Hematopoietic multipotent progenitor cell treated with erythropoietin and hydrocortisone succinate and interleukin-3 and kit ligand, for 15 days (in vitro differentiated cells): ENCODE measurements around the gene DHX40.
"Not testable (repeated sequence)": the region's sequence is repeated elsewhere in the genome, so short reads cannot be mapped to it uniquely, and the experiment has no call there.

Source experiments
- DNase-seq: peaks from one replicate; pipeline ENCODE4 v3.0.0-alpha.2; 2015; ENCODE audit warnings: low spot score

Gene DHX40

DNA sequence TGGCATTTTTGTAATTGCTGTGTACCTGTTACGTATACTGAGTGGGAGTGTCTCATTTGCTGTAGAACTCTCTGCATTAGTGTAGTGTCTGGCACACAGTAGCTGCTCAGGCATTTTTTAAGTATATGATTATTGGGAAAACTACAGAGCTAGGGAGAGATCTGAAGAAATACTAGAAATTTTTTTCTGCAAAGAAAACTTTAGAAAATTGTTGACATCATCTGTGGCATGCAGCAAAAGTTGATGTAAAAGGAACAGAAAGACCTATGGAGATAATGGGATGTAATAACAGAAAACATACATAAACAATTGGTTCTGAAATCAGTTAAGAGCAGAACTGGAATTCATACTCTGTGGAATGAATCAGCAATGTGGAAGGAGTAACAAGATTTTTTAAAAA lies 65.9 kb downstream of the DHX40 start:
- DNase-seq, result no peak

DNA sequence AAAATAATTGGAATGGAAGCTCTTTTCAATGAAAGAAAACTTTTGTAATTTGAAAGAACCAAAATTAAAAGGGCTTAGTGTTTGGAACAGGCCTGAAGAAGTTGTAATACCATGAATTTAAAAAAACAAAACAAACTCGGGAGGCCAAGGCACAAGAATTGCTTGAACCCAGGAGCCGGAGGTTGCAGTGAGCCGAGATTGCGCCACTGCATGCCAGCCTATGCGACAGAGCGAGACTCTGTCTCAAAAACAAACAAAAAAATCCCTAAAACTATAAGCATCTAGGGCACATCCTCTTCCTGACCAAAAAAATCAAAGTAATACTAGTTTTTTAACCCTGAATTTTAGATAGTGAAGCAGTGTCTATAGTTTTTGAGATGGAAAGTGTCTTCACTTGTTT lies 67.0 kb downstream of the DHX40 start:
- DNase-seq, result no peak

DNA sequence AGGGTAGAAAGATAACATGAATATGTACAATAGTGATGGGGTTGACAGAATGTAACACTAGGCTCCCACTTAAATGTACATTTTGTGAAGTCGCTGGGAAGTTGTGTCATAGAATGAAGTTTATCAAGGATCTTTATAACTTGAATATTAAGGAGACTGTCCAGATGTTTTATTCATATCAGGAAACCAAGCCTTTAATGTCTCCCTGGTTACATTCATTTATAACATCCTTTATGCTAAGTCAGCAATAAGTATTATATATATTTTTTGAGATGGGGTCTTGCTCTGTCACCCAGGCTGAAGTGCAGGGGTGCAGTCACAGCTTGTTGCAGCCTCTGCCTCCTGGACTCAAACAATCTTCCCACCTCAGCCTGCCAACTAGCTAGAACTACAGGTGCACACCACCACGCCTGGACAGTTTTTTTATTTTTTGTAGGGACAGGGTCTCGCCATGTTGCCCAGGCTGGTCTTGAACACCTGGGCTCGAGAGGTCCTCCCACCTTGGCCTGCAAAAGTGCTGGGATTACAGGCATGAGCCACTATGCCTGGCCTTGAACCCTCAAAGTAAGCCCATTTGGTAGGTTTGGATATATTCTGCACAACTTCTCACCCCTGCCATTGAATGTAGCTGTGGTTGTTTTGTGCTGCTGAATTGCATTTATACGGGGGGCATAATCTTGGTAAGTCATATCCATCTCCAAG lies 68.4 kb downstream of the DHX40 start:
- no peak for DNase-seq

DNA sequence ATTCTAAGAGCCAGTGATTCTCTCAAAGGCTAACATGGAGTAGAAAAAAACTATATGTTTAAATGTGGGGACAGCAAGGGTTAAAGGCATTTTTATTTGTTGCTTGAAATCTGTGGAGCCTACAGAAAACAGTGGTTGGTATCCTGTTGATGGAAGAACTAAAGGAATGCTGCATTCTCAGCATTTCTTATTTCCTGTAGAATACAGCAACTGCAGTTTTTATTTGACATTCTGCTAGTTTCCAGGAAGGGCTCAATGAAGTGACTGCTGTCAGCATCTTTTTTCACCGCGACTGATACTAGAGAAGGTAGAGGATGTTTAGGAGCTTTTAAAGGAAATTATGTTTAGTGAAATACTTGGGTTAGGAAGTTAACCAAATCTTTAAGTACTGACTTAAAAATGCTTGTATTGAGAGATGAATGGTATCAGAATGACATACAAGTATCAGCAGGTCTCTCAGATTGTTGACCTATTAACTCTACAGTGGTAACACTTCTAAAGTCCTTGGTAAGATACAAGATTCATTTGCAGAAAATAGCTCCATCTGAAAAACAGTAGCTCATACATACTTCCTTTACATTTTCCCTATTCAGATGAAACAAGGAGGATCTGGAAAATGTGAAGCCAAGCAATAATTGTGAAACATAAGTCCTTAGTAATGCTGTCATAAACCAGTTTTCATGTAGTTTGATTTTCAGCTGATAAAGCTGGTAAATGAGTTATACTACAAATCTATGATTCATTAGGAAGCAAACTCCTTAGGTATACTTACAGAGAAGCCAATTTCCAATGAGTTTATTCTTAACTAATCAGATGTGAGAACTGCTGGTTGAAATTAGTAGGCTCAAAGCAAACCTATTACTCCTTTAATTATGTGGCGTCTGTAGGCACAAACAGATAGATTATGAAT lies 69.5 kb downstream of the DHX40 start:
- DNase-seq, result no peak

DNA sequence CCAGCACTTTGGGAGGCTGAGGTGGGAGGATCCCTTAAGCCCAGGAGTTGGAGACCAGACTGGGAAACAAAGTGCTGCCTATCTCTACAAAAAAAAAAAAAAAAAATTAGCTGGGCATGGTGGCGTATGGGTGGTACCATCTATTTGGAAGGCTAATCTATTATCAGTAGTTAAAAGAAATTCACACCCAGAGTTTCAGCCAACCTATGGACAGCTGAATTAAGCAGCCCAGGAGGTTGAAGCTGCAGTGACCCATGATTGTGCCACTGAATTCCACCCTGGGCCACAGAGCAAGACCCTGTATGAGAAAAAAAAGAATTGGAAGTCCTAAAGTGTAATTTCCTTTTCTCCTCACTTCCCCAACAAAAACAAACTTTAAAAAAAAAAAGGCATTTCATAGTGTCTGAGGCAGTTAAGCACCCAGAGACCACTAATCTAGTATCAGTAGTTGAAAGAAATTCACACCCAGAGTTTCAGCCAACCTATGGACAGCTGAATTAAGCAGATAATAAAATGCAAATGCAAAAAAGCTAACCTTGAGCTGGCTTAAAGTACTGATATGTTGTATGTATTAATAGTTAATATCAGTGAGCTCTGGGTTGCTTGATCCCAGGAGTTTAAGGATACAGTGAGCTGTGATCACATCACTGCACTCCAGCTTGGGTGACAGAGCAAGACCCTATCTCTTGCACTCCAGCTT lies 72.4 kb downstream of the DHX40 start:
- DNase-seq, result peak; percentile 88

DNA sequence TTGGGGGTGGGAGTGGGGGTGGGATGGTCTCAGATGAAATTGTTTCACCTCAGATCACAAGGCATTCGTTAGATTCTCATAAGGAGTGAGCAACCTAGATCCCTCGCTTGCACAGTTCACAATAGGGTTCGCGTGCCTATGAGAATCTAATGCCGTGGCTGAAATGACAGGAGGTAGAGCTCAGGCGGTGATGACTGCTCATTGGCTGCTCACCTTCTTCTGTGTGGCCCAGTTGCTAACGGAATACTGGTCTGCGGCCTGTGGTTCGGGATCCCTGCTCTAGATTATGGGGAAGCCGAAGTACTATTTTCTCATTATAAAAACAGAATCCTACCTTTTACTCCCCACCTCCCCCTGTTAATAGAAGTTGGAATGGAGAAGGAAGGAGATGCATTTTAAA lies 73.1 kb downstream of the DHX40 start:
- peak; percentile 42 for DNase-seq

DNA sequence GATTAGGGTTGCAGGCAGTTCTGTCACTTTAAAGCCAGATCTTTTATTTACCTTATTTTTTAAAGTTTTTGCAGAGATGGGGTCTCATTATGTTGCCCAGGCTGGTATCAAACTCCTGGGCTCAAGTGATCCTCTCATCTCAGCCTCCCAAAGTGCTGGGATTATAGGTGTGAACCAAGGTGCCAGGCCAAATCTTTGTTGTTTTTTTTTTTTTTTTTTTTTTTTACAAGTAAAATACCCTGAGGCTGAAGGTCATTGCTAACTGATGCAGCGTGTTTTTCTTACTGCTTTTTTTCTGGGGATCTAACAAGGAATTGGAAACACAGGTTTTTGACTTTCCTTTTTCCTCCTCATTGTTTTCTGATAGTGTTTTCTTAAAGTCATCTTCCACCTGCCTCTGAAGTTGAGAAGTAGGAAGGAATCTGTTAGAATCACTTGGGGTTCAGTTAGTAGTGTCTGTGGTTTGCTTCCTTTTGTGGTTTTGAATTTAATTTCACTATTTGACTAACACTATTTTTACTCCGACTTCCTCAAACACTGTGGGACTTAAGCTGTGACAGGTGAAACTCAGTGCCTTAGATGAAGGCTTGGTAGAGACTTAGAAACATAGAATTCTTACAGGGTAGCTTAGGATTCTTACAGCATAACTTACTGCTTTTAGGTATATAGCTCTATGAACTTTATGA lies 76.5 kb downstream of the DHX40 start:
- DNase-seq, result no peak

DNA sequence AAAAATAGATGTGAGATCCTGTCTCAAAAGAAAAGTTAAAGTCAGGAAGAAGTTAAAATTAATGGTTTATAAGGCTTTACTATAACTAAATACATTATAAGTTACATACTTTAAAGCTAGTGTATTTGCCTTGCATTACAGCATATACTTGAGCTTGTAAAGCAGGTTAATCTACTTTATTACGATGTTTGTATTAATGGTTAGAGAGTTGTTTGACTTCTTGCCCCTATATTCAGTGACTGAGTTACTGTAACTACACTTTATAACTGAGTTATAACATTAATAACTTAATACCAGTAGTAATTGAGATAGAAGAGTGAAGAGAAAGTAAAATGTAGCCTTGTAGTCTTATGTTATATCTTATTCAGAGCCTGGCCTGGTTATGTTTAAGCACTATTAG lies 77.2 kb downstream of the DHX40 start:
- DNase-seq, result no peak

DNA sequence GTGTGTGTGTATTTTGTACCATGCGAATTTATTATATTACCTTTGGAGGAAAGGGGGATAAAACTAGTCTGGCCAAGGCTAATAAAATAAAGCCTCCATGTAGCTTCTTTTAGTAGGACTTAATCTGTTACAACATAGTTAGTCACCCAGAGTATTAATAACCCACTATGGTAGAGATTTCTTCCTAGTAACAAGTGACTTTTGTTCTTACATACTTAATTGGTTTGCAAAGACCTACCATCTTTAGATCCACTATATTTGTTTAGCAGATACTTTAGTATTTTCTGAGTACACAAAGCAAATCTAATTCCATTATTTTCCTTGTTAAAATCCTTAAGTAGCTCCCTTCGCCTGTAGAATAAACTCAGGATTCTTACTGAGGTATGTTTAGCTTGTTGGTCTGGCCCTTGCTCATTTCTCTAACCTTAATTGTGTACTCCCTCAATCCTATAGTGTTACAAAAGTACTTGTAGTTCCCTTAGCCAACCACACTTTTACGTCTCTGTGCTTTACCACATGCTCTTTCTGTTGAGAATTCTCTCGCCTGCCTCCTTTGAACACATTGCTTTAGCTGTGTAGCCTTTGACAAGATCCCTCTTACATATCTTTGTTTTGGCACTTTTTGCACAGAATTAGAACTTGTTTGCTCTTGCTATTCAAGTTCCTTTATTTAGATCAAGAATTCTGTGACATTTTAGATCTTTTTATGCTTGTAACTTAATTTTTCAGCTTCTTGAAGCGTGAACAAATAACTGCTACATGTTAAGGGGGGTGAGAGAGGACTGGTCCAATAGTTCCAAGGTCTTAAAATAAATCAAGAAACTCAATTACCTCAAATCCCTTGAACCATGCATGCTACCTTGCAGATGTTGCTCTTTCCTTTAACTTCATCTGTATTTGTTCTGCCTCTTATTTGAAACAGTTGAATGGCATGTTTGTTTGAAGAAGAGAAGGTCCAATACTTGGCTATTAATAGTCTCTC lies 78.0 kb downstream of the DHX40 start:
- no peak for DNase-seq

DNA sequence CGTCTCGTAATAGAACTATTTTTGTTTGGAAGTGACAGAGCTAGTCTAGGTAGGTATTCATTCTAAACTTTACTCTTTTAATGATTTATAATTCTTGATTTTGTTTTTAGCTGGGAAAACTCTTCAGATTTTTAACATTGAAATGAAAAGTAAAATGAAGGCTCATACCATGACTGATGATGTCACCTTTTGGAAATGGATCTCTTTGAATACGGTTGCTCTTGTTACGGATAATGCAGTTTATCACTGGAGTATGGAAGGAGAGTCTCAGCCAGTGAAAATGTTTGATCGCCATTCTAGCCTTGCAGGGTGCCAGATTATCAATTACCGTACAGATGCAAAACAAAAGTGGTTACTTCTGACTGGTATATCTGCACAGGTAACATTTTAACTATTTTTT lies 81.9 kb downstream of the DHX40 start:
- DNase-seq, result no peak

DNA sequence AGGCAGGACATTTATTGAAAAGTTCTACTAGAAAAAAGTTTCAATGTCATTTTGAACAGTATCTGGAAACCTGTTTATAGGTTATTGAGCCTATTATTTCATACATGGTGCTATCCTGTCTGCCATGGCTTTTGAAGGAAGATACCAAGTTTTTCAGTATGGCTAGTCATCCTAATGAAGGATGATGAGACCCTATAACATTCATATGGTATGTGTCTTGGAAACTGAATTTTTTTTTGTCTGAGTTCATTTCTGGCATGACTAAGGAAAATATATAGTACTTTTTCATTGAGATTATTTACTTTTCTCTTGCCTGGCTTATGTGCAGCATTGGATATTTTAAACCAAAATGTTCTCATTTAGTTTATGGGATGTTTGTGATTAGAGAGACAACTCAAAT lies 84.5 kb downstream of the DHX40 start:
- DNase-seq, result no peak

DNA sequence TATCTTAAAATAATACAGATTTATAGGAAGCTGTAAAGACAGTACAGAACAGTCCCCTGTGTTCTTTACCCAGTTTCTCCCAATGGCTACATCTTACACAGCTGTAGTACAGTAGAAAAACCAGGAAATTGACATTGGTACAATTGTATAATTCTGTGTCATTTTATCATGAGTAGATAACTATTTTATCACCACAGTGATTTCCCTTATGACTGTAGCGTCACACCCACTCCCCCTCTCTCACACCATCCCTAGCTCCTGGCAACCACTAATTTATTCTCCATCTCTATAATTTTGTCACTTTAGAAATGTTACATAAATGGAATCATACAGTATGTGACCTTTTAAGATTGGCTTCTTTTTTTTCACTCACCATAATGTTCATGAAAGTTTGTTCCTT lies 85.2 kb downstream of the DHX40 start:
- no peak for DNase-seq

DNA sequence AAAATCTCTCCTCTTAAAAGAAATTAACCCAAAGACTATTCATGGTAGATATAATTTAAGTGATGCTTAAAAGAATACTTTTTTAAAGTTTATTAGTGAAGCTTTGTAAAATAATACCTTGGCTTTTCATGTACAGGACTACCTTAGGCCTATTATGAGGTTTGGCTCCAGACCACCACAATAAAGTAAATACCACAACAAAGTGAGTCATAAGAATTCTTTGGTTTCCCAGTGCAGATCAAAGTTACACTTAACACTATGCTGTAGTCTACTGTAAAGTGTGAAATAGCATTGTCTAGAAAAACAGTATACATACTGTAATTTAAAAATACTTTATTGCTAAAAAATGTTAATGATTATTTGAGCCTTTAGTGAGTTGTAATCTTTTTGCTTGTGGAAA lies 85.9 kb downstream of the DHX40 start:
- no peak for DNase-seq

DNA sequence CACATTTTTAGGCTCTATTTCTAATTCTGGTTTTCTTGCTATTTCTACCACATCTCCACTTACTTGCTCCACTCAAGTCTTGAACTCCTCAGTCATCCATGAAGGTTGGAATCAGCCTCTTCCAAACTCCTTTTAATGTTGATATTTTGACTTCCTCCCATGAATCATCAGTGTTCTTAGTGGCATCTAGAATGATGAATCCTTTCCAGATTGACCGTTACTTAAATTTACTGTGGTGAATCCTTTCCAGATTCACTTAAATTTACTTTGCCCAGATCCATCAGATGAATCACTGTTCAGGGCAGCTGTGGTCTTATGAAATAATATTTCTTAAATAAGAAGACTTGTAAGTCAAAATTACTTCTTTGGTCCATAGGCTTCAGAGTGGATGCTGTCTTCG lies 86.7 kb downstream of the DHX40 start:
- DNase-seq, result no peak

DNA sequence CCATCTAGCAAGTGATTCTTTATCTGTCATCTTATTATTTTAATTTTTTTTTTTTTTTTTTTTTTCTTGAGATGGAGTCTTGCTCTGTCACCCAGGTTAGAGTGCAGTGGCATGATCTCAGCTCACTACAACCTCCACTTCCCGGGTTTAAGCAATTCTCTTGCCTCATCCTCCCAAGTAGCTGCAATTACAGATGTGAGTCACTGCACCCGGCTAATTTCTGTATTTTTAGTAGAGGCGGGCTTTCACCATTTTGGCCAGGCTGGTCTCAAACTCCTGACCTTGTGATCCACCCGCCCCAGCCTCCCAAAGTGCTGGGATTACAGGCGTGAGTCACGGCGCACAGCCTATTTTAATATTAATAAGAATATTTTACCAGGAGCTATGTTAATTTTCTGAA lies 91.2 kb downstream of the DHX40 start:
- DNase-seq, result not testable (repeated sequence)
